Progenitor cell of endocrine pancreas (in vitro differentiated cells): ENCODE data around the gene TMTC4. TPM values are rescaled to one million over a fixed set of nuclear protein-coding genes. Genes with fewer than 3 reads are reported as not detected.

Experiments used
- DNase-seq: peaks from one replicate; pipeline ENCODE4 v3.0.0; 2021; ENCODE audit warnings: low spot score; ENCODE audit not compliant: unreplicated experiment
- H3K27ac Mint-ChIP-seq: 2 replicates; pipeline ENCODE4 v1.8.0; 2021; ENCODE audit warnings: mild to moderate bottlenecking, moderate library complexity, mixed read lengths
- H3K27me3 Mint-ChIP-seq: 2 replicates; pipeline ENCODE4 v1.8.0; 2021; ENCODE audit warnings: mixed read lengths
- H3K36me3 Mint-ChIP-seq: 2 replicates; pipeline ENCODE4 v1.8.0; 2022; ENCODE audit warnings: mixed read lengths; ENCODE audit not compliant: insufficient read depth
- H3K4me1 Mint-ChIP-seq: 2 replicates; pipeline ENCODE4 v1.8.0; 2021; ENCODE audit warnings: low read depth, mixed read lengths
- H3K4me3 Mint-ChIP-seq: 2 replicates; pipeline ENCODE4 v1.8.0; 2021; ENCODE audit warnings: low read depth, mild to moderate bottlenecking, moderate library complexity, mixed read lengths
- H3K9me3 Mint-ChIP-seq: 2 replicates; pipeline ENCODE4 v1.8.0; 2021; ENCODE audit warnings: low read depth, mixed read lengths
- total RNA-seq: library from RNA; stranded (reverse); gene quantifications from 2 replicates; pipeline ENCODE4 v1.2.1, GENCODE V29; 2021
- TF ChIP-seq, protein P1 (sequence below): fragments of 200-600 bp; sonication (generic); IDR thresholded peaks from one replicate; pipeline ENCODE4 v1.5.0; 2021; ENCODE audit warnings: antibody characterized with exemption, mild to moderate bottlenecking; ENCODE audit not compliant: unreplicated experiment

Gene TMTC4
- total RNA-seq, 1 donor from 2014 or later, result 52.7 TPM

DNA sequence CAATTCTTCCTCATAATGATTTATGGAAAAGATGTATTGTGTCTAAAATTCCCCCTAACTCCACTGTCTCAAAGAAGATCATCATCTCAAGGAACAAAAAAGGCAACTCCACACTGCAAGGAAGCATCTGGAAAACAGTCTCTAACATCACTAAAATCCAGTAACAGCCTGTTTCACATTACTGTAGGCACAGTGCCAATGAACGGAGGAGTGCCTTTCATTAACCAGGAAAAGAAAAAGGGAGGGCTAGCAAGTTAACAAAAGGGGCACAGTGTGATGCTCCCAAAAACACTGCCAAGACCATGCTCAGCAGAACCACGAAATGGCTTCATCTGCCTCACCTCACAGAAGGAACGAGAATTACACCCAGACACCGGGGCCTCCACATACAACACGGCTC lies 8.5 kb downstream of the TMTC4 start:
- Mint-ChIP-seq H3K36me3 (peaks cover 39% of the 10 kb centered on the region), H3K27me3 (no peaks in the 10 kb centered on the region), H3K4me1 (peaks cover 2% of the 10 kb centered on the region), H3K9me3 (no peaks in the 10 kb centered on the region), H3K4me3 (no peak overlapping the region), H3K27ac (no peak overlapping the region)
- no peak for DNase-seq
- TF ChIP-seq, protein P1, sequence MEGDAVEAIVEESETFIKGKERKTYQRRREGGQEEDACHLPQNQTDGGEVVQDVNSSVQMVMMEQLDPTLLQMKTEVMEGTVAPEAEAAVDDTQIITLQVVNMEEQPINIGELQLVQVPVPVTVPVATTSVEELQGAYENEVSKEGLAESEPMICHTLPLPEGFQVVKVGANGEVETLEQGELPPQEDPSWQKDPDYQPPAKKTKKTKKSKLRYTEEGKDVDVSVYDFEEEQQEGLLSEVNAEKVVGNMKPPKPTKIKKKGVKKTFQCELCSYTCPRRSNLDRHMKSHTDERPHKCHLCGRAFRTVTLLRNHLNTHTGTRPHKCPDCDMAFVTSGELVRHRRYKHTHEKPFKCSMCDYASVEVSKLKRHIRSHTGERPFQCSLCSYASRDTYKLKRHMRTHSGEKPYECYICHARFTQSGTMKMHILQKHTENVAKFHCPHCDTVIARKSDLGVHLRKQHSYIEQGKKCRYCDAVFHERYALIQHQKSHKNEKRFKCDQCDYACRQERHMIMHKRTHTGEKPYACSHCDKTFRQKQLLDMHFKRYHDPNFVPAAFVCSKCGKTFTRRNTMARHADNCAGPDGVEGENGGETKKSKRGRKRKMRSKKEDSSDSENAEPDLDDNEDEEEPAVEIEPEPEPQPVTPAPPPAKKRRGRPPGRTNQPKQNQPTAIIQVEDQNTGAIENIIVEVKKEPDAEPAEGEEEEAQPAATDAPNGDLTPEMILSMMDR, result no peak

DNA sequence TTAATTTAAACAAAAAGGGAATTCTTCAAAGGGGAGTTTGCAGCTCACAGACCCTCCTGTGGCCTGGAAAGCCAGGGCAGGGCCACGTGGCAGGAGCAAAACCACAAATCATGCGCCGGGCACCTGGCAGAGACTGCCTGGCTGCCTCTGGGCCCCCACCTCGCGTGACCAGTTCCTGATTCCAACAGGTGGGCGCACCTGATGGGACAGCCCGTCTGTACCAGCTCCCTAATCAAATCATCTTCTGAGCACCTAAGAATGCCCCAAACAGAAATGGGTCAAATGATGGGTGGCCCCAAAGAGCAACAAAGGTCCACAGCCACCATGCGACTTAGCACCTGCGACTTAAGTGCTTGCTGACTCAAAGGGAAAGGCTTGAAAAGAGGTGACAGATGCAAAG lies 9.2 kb downstream of the TMTC4 start:
- peaks cover 43% of the 10 kb centered on the region for H3K36me3 Mint-ChIP-seq
- H3K4me1 Mint-ChIP-seq, result no peaks in the 10 kb centered on the region
- H3K4me3 Mint-ChIP-seq, result no peak overlapping the region
- no peaks in the 10 kb centered on the region for H3K27me3 Mint-ChIP-seq
- DNase-seq, result no peak
- no peaks in the 10 kb centered on the region for H3K9me3 Mint-ChIP-seq
- TF ChIP-seq, protein P1, result no peak
- H3K27ac Mint-ChIP-seq, result no peak overlapping the region

DNA sequence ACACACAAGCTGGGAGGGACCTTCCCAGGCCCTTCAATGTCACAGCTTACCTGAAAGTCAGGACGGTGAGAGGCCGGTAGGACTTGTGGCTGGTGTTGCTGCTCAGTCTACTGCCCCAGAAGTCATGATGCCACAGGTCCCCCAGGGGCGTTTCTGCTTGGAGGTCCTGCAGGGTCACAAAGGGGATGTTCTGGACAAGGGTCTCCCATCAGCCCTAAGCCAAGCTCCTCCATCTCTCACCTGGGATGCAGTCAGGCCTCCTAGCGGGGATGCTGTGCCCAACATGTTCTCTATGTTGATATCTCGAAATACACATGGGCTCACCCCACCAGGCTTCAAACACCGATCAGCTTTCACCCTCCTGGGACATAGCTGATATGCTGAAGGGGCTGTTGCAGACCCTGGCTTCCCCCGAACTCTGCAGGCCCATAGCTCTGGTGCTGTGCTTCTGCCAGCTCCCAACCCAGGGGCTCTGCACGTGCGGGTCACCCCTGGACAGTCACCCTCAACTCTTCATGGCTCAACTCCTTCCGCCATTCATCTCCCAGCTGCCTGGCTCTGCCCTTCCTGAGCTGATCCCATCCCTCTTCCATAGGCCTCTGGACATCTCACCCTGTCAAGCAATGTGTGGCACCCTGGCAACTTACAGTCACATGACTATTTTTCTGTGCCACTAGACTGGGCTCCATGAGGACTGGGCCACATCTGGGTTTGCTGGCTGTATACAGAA lies 10.3 kb downstream of the TMTC4 start:
- H3K27ac Mint-ChIP-seq, result no peak overlapping the region
- H3K36me3 Mint-ChIP-seq, result peaks cover 42% of the 10 kb centered on the region
- no peak for DNase-seq
- H3K27me3 Mint-ChIP-seq, result no peaks in the 10 kb centered on the region
- no peaks in the 10 kb centered on the region for H3K9me3 Mint-ChIP-seq
- no peak overlapping the region for H3K4me3 Mint-ChIP-seq
- H3K4me1 Mint-ChIP-seq, result no peaks in the 10 kb centered on the region
- TF ChIP-seq, protein P1, result no peak

DNA sequence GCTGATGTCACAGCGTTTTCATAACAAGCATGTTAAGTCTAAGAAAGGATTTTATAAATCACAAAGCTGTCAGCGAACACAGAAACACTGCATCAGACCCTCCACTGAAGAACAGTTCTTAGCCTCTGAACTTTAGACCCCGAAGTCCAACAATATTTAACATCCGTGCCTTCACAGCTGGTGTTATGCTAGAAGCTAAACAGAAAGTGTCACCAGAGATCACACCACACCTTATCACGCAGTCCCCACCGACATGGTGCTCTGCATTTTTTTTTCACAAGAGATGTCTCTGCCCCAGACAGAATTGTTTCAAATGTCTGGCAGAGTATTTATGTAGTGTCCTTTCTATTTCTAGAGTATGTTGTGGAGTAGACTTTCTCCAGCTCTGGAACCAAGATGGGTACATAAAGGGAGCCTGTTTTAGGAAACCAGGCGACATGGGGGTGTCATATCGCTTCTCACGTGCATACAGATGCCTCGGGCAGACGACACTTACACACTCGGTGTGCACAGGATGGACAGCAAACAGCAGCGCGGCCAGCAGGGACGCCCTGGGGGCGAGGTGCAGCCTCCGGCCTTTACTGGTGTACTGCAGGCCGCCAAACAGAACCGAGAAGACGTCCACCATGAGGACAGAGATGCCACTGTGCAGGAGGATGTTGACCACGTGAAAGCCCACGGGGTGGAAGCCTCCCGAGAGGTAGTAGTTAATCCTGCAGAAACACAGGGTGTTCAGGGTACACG lies 12.0 kb downstream of the TMTC4 start:
- peak overlapping the region; percentile 56 for H3K27ac Mint-ChIP-seq
- H3K4me3 Mint-ChIP-seq, result no peak overlapping the region
- peaks cover 34% of the 10 kb centered on the region for H3K36me3 Mint-ChIP-seq
- no peak for DNase-seq
- H3K27me3 Mint-ChIP-seq, result no peaks in the 10 kb centered on the region
- H3K4me1 Mint-ChIP-seq, result no peaks in the 10 kb centered on the region
- TF ChIP-seq, protein P1, result no peak
- H3K9me3 Mint-ChIP-seq, result no peaks in the 10 kb centered on the region

DNA sequence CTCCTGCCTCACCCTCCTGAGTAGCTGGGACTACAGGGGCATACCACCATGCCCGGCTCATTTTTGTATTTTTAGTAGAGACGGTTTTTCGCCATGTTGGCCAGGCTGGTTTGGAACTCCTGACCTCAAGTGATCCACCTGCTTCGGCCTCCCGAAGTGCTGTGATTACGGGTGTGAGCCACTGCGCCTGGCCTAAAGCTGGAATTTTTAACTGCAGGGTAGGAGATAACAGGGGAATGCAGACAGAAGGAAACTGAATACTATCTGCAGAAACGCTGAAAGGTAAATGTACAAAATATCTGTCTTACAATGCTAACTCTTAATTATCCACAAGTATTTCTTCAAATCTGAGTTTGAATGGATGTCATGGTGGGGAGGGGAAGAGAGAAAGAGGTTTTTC lies 13.8 kb downstream of the TMTC4 start:
- Mint-ChIP-seq H3K4me3 (no peak overlapping the region), H3K27me3 (no peaks in the 10 kb centered on the region), H3K36me3 (peaks cover 26% of the 10 kb centered on the region), H3K9me3 (no peaks in the 10 kb centered on the region), H3K27ac (no peak overlapping the region), H3K4me1 (no peaks in the 10 kb centered on the region)
- no peak for DNase-seq
- TF ChIP-seq, protein P1, result no peak
